Measurements from ENCODE around the gene GPR160. TPM values are rescaled to one million over a fixed set of nuclear protein-coding genes. Genes with fewer than 3 reads are reported as not detected.
"Not testable (repeated sequence)": the region's sequence is repeated elsewhere in the genome, so short reads cannot be mapped to it uniquely, and the experiment has no call there.

The GPR160 gene
- total and polyA plus RNA-seq, 5 donors, result 0.48 to 0.84 (median 0.65) TPM

DNA sequence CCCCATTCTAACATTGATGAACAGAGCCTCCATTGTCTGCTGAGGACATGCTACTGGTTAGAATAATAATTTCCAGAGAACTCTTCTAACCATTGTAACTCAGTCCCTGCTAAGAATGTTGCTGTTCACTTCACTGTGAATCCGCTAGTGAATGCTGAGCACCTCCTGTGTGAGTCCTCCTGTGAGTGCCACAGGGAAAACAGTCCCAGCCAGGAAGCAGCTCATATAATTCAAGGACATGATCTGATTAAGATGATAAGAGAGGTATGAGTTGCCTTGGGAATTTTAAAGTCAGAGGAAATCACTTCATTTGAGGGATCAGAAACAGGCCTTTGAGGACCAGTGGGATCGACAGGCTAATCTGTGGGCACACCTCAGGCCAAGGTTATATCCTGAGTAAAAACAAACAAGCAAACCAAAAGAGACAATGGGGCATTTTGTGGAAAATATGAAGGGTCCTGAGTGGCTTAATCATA, 33.9 kb upstream of the GPR160 start:
- peaks cover 2% of the 10 kb centered on the region for H3K4me1 ChIP-seq (ENCODE audit: control insufficient read depth, insufficient read depth, low read length)
- H3K27me3 ChIP-seq (ENCODE audit: control insufficient read depth, insufficient read depth), result no peaks in the 10 kb centered on the region
- no peak for ATAC-seq
- 69% methylated on average over 2 of the region's 2 CpGs for WGBS
- no peak for DNase-seq
- intact Hi-C loops (cut with DNase I), result no loop called here
- no peak overlapping the region for H3K4me3 ChIP-seq (ENCODE audit: low read length)
- H3K9me3 ChIP-seq (ENCODE audit: control insufficient read depth, low read length), result no peaks in the 10 kb centered on the region
- H3K27ac ChIP-seq (ENCODE audit: low read length), result no peak overlapping the region

GRCh38 chr3:170007031-170007663, 30.6 kb upstream of the GPR160 start:
- 66% methylated on average over 7 of the region's 7 CpGs for WGBS
- no peak overlapping the region for H3K4me3 ChIP-seq (ENCODE audit: low read length)
- intact Hi-C loops (cut with DNase I), result no loop called here
- no peaks in the 10 kb centered on the region for H3K9me3 ChIP-seq (ENCODE audit: control insufficient read depth, low read length)
- peak; percentile 40 to 47 for ATAC-seq
- no peaks in the 10 kb centered on the region for H3K27me3 ChIP-seq (ENCODE audit: control insufficient read depth, insufficient read depth)
- H3K4me1 ChIP-seq (ENCODE audit: control insufficient read depth, insufficient read depth, low read length), result peaks cover 2% of the 10 kb centered on the region
- DNase-seq, result peak in 1 of 3 donors; percentile 22
- no peak overlapping the region for H3K27ac ChIP-seq (ENCODE audit: low read length)

- Histone ChIP-seq H3K27me3 (ENCODE audit: control insufficient read depth, insufficient read depth) (no peaks in the 10 kb centered on the region), H3K9me3 (ENCODE audit: control insufficient read depth, low read length) (no peaks in the 10 kb centered on the region), H3K27ac (ENCODE audit: low read length) (no peak overlapping the region), H3K4me3 (ENCODE audit: low read length) (no peak overlapping the region), H3K4me1 (ENCODE audit: control insufficient read depth, insufficient read depth, low read length) (peaks cover 2% of the 10 kb centered on the region)
- WGBS, result 91% methylated on average over 4 of the region's 4 CpGs
- DNase-seq, result no peak
- ATAC-seq, result no peak
- intact Hi-C loops (cut with DNase I), result no loop called here
These were observed 27.3 kb upstream of the GPR160 start for GRCh38 chr3:170010498-170010897.

GRCh38 chr3:170012683-170013400, 25.0 kb upstream of the GPR160 start:
- Histone ChIP-seq H3K27ac (ENCODE audit: low read length) (no peak overlapping the region), H3K9me3 (ENCODE audit: control insufficient read depth, low read length) (no peaks in the 10 kb centered on the region), H3K4me3 (ENCODE audit: low read length) (no peak overlapping the region), H3K4me1 (ENCODE audit: control insufficient read depth, insufficient read depth, low read length) (no peaks in the 10 kb centered on the region), H3K27me3 (ENCODE audit: control insufficient read depth, insufficient read depth) (no peaks in the 10 kb centered on the region)
- intact Hi-C loops (cut with DNase I), result no loop called here
- WGBS, result 58% methylated on average over 7 of the region's 7 CpGs
- ATAC-seq, result no peak
- no peak for DNase-seq

- H3K4me3 ChIP-seq (ENCODE audit: low read length), result no peak overlapping the region
- no peaks in the 10 kb centered on the region for H3K27me3 ChIP-seq (ENCODE audit: control insufficient read depth, insufficient read depth)
- DNase-seq (no peak), ATAC-seq (no peak)
- H3K4me1 ChIP-seq (ENCODE audit: control insufficient read depth, insufficient read depth, low read length), result no peaks in the 10 kb centered on the region
- H3K9me3 ChIP-seq (ENCODE audit: control insufficient read depth, low read length), result no peaks in the 10 kb centered on the region
- intact Hi-C loops (cut with DNase I), result no loop called here
- no peak overlapping the region for H3K27ac ChIP-seq (ENCODE audit: low read length)
- 86% methylated on average over 3 of the region's 3 CpGs for WGBS
These were observed 21.7 kb upstream of the GPR160 start for GRCh38 chr3:170016057-170016456.

GRCh38 chr3:170019306-170019705, 18.5 kb upstream of the GPR160 start:
- H3K27me3 ChIP-seq (ENCODE audit: control insufficient read depth, insufficient read depth); H3K4me3 ChIP-seq (ENCODE audit: low read length); H3K4me1 ChIP-seq (ENCODE audit: control insufficient read depth, insufficient read depth, low read length); intact Hi-C loops (cut with DNase I); DNase-seq; ATAC-seq; H3K27ac ChIP-seq (ENCODE audit: low read length); H3K9me3 ChIP-seq (ENCODE audit: control insufficient read depth, low read length): not testable (repeated sequence)
- 64% methylated on average over 4 of the region's 4 CpGs for WGBS

GRCh38 chr3:170021083-170021482, 16.7 kb upstream of the GPR160 start:
- intact Hi-C loops (cut with DNase I), result no loop called here
- DNase-seq, result no peak
- H3K27me3 ChIP-seq (ENCODE audit: control insufficient read depth, insufficient read depth), result no peaks in the 10 kb centered on the region
- no peak overlapping the region for H3K4me3 ChIP-seq (ENCODE audit: low read length)
- ATAC-seq, result no peak
- 72% methylated on average over 3 of the region's 3 CpGs for WGBS
- H3K4me1 ChIP-seq (ENCODE audit: control insufficient read depth, insufficient read depth, low read length), result no peaks in the 10 kb centered on the region
- no peaks in the 10 kb centered on the region for H3K9me3 ChIP-seq (ENCODE audit: control insufficient read depth, low read length)
- no peak overlapping the region for H3K27ac ChIP-seq (ENCODE audit: low read length)

DNA sequence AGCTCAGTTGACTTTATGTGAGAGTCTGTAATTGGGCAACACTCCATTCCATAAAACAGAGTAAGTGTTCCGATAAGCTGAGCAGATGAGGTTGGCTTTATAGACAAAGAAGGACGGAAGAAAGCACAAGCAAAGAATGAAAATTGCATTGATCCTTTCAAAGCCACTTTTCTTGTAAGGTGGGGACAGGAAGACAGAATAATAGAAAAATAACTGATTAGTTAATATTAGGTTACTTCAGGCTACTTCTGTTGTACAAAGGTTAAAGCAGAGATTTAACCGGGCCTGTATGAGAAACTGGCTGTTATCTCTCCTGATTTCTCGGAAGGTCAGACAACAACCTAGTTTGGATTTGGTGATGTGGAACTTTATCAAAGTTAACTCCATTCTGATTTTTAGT, 15.5 kb upstream of the GPR160 start:
- ATAC-seq (no peak), DNase-seq (no peak)
- Histone ChIP-seq H3K4me1 (ENCODE audit: control insufficient read depth, insufficient read depth, low read length) (no peaks in the 10 kb centered on the region), H3K27me3 (ENCODE audit: control insufficient read depth, insufficient read depth) (no peaks in the 10 kb centered on the region), H3K27ac (ENCODE audit: low read length) (no peak overlapping the region), H3K9me3 (ENCODE audit: control insufficient read depth, low read length) (no peaks in the 10 kb centered on the region), H3K4me3 (ENCODE audit: low read length) (no peak overlapping the region)
- intact Hi-C loops (cut with DNase I), result no loop called here
- WGBS, result 89% methylated on average over 4 of the region's 4 CpGs

- DNase-seq, result no peak
- ATAC-seq, result no peak
- H3K27me3 ChIP-seq (ENCODE audit: control insufficient read depth, insufficient read depth), result no peaks in the 10 kb centered on the region
- 78% methylated on average over 1 of the region's 1 CpG for WGBS
- intact Hi-C loops (cut with DNase I), result no loop called here
- no peak overlapping the region for H3K4me3 ChIP-seq (ENCODE audit: low read length)
- no peaks in the 10 kb centered on the region for H3K9me3 ChIP-seq (ENCODE audit: control insufficient read depth, low read length)
- H3K4me1 ChIP-seq (ENCODE audit: control insufficient read depth, insufficient read depth, low read length), result no peaks in the 10 kb centered on the region
- H3K27ac ChIP-seq (ENCODE audit: low read length), result no peak overlapping the region
These were observed 14.6 kb upstream of the GPR160 start for GRCh38 chr3:170023165-170023564.

GRCh38 chr3:170024581-170024980, 13.2 kb upstream of the GPR160 start:
- DNase-seq, result no peak
- no peaks in the 10 kb centered on the region for H3K9me3 ChIP-seq (ENCODE audit: control insufficient read depth, low read length)
- intact Hi-C loops (cut with DNase I), result no loop called here

DNA sequence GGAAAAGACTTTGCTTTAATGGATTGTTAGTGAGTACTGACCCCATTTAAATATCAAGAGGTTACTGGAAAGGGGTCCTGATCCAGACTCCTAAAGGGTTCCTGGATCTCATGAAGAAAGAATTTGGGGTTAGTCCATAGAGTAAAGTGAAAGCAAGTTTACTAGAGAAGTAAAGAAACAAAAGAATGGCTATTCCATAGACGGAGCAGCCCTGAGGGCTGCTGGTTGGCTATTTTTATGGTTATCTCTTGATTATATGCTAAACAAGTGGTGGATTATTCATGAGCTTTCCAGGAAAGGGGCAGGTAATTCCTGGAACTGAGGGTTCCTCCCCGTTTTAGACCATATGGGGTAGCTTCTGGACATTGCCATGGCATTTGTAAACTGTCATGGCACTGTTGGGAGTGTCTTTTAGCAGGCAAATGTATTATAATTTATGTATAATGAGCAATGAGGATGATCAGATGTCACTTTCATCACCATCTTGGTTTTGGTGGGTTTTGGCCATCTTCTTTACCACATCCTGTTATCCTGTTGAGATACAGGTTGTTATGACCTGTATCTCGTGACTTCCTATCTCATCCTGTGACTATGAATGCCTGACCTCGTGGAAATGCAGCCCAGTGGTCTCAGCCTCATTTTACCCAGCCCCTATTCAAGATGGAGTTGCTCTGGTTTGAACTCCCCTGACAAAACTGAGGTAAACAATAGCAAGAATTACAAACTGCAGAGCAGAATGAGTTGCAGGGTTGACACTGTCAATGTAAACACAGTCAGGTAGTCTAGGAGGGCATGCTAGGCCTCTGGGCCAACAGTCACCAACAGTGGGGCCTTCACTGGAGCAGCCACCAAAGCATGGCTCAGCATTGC, 10.3 kb upstream of the GPR160 start:
- Histone ChIP-seq H3K9me3 (ENCODE audit: control insufficient read depth, low read length) (no peaks in the 10 kb centered on the region), H3K27me3 (ENCODE audit: control insufficient read depth, insufficient read depth) (no peaks in the 10 kb centered on the region), H3K4me3 (ENCODE audit: low read length) (no peak overlapping the region), H3K4me1 (ENCODE audit: control insufficient read depth, insufficient read depth, low read length) (no peaks in the 10 kb centered on the region), H3K27ac (ENCODE audit: low read length) (no peak overlapping the region)
- intact Hi-C loops (cut with DNase I), result no loop called here
- ATAC-seq (no peak), DNase-seq (no peak)
- WGBS, result 68% methylated on average over 4 of the region's 4 CpGs

More at GRCh38 chr3:170024581-170024980, 13.2 kb upstream of the GPR160 start:
- no peak overlapping the region for H3K27ac ChIP-seq (ENCODE audit: low read length)
- H3K27me3 ChIP-seq (ENCODE audit: control insufficient read depth, insufficient read depth), result no peaks in the 10 kb centered on the region
- 90% methylated on average over 4 of the region's 4 CpGs for WGBS
- no peak overlapping the region for H3K4me3 ChIP-seq (ENCODE audit: low read length)
- ATAC-seq, result no peak
- no peaks in the 10 kb centered on the region for H3K4me1 ChIP-seq (ENCODE audit: control insufficient read depth, insufficient read depth, low read length)
